HepG2 (cell line): ENCODE results near the gene ATG16L2. TPM values are rescaled to one million over a fixed set of nuclear protein-coding genes. Genes with fewer than 3 reads are reported as not detected.

Experiments used
- ATAC-seq: fragments of 200-7000 bp; cut with Tn5 transposase; 3 replicates; pipeline ENCODE4 v1.9.1; 2020; ENCODE audit warnings: mild to moderate bottlenecking, moderate library complexity
- BruUV-seq: library from RNA; stranded (reverse); fragments of 400-500 nt; replicated peaks from 2 replicates; lab custom pipeline; 2021; lab: Mats Ljungman, UMichigan
- CTCF ChIA-PET: fragments of 300-600 bp; formaldehyde crosslinking; extraction: SDS; loops from one replicate; lab custom pipeline; 2021; ENCODE audit warnings: low total read pairs, inconsistent platforms, low intra/inter-chr PET ratio; lab: Yijun Ruan, JAX
- POLR2A ChIA-PET: fragments of 350-600 bp; sonication (Branson Sonifier 250); formaldehyde crosslinking; loops from one replicate; lab custom pipeline; 2020; ENCODE audit warnings: antibody characterized with exemption, inconsistent platforms; lab: Yijun Ruan, JAX
- DNase-seq: peaks from one replicate; pipeline ENCODE4 v3.0.0-alpha.2; 2015; ENCODE audit warnings: low spot score
- FAIRE-seq: peaks from 3 replicates; lab custom pipeline; 2011; peaks lifted over from hg19 to GRCh38; lab: Jason Lieb, UNC
- H2AFZ ChIP-seq: one replicate; pipeline ENCODE4 v1.6.1; 2011; ENCODE audit warnings: low read length, inconsistent platforms
- H3K27ac ChIP-seq: fragments of 300-600 bp; 3 replicates; pipeline ENCODE4 v1.8.0; 2011; ENCODE audit warnings: mixed run types, mild to moderate bottlenecking, mixed read lengths, low read length, inconsistent platforms; ENCODE audit not compliant: insufficient read depth; ENCODE audit errors: extremely low read length
- H3K27me3 ChIP-seq, 2 experiments: fragments of 200-600 bp in 1 of 2; 2 replicates in 1 of 2; 3 replicates in 1 of 2; pipeline versions ENCODE4 v1.6.0 to v1.8.0; 2011; ENCODE audit warnings: low read length in 2 of 2, mild to moderate bottlenecking in 2 of 2, moderate library complexity in 2 of 2, inconsistent platforms in 1 of 2; ENCODE audit not compliant: insufficient read depth in 2 of 2, control insufficient read depth in 1 of 2
- H3K36me3 ChIP-seq, 2 experiments: fragments of 200-600 bp in 1 of 2; replicated peaks in 1 of 2; 2 replicates in 1 of 2; 3 replicates in 1 of 2; pipeline versions ENCODE4 v1.5.1 to v1.8.0; 2011; ENCODE audit warnings: low read length in 2 of 2, inconsistent platforms in 1 of 2; ENCODE audit not compliant: insufficient read depth in 2 of 2, control insufficient read depth in 1 of 2
- H3K4me1 ChIP-seq: 2 replicates; pipeline ENCODE4 v1.5.1; 2012; ENCODE audit warnings: low read length, inconsistent platforms; ENCODE audit not compliant: insufficient read depth
- H3K4me2 ChIP-seq: 2 replicates; pipeline ENCODE4 v1.6.0; 2011; ENCODE audit warnings: low read depth, low read length, inconsistent platforms
- H3K4me3 ChIP-seq, 3 experiments: fragments of 200-600 bp in 1 of 3; sonication (generic), shearing (Covaris generic) in 1 of 3; replicated peaks in 1 of 3; 2 replicates each; pipeline ENCODE4 v1.5.1; 2011 to 2016; ENCODE audit warnings: low read length in 3 of 3, inconsistent platforms in 2 of 3, low read depth in 2 of 3, mild to moderate bottlenecking in 2 of 3, control low read depth in 1 of 3, mixed read lengths in 1 of 3; ENCODE audit not compliant: insufficient read depth in 1 of 3
- H3K79me2 ChIP-seq: one replicate; pipeline ENCODE4 v1.6.1; 2011; ENCODE audit warnings: low read length, inconsistent platforms; ENCODE audit not compliant: insufficient read depth
- H3K9ac ChIP-seq: 2 replicates; pipeline ENCODE4 v1.6.0; 2011; ENCODE audit warnings: mild to moderate bottlenecking, low read depth, low read length, inconsistent platforms; ENCODE audit not compliant: insufficient read depth
- H3K9me3 ChIP-seq: 2 replicates; pipeline ENCODE4 v1.5.1; 2012; ENCODE audit warnings: mild to moderate bottlenecking, low read length
- H4K20me1 ChIP-seq: 2 replicates; pipeline ENCODE4 v1.6.0; 2011; ENCODE audit warnings: inconsistent platforms, mild to moderate bottlenecking, low read length, moderate library complexity; ENCODE audit not compliant: insufficient read depth
- ELF1 ChIP-seq: sonication (generic); formaldehyde crosslinking; IDR thresholded peaks from 2 replicates; pipeline ENCODE4 v1.4.0; 2020; ENCODE audit warnings: missing genetic modification reagents
- ELF4 ChIP-seq: sonication (generic); formaldehyde crosslinking; IDR thresholded peaks from 2 replicates; pipeline ENCODE4 v1.5.0; 2020; ENCODE audit warnings: missing genetic modification reagents, mild to moderate bottlenecking, moderate library complexity, borderline replicate concordance
- HIVEP1 ChIP-seq: sonication (generic); formaldehyde crosslinking; IDR thresholded peaks from 2 replicates; pipeline ENCODE4 v1.4.0; 2020; ENCODE audit warnings: mild to moderate bottlenecking, missing genetic modification reagents
- KLF6 ChIP-seq: IDR thresholded peaks from 2 replicates; pipeline ENCODE4 v1.8.0; 2016; ENCODE audit warnings: missing biosample characterization, missing genetic modification reagents
- NFKB2 ChIP-seq: sonication (generic); formaldehyde crosslinking; IDR thresholded peaks from 2 replicates; pipeline ENCODE4 v1.4.0; 2020; ENCODE audit warnings: missing genetic modification reagents, borderline replicate concordance
- PHF8 ChIP-seq: sonication (generic); formaldehyde crosslinking; IDR thresholded peaks from 2 replicates; pipeline ENCODE4 v1.5.0; 2020; ENCODE audit warnings: missing genetic modification reagents
- RBFOX2 ChIP-seq: fragments of 200-400 bp; formaldehyde crosslinking; IDR thresholded peaks from 2 replicates; pipeline ENCODE4 v1.6.1; 2017; ENCODE audit warnings: low read depth, mild to moderate bottlenecking, low read length
- SAP130 ChIP-seq: IDR thresholded peaks from 2 replicates; pipeline ENCODE4 v1.6.1; 2016; ENCODE audit warnings: low read depth
- SMAD9 ChIP-seq: sonication (generic); formaldehyde crosslinking; IDR thresholded peaks from 2 replicates; pipeline ENCODE4 v1.5.1; 2020; ENCODE audit warnings: mild to moderate bottlenecking, missing genetic modification reagents
- TSC22D2 ChIP-seq: sonication (generic); formaldehyde crosslinking; IDR thresholded peaks from 2 replicates; pipeline ENCODE4 v1.5.1; 2020; ENCODE audit warnings: missing genetic modification reagents, mild to moderate bottlenecking, borderline replicate concordance
- ZFX ChIP-seq: sonication (generic); formaldehyde crosslinking; IDR thresholded peaks from 2 replicates; pipeline ENCODE4 v1.4.0; 2020; ENCODE audit warnings: mild to moderate bottlenecking, low read depth, missing genetic modification reagents, moderate library complexity
- ZNF343 ChIP-seq: sonication (generic); formaldehyde crosslinking; IDR thresholded peaks from 2 replicates; pipeline ENCODE4 v1.4.0; 2020; ENCODE audit warnings: mild to moderate bottlenecking, missing genetic modification reagents
- ZNF383 ChIP-seq: sonication (generic); formaldehyde crosslinking; IDR thresholded peaks from 2 replicates; pipeline ENCODE4 v1.4.0; 2020; ENCODE audit warnings: missing genetic modification reagents, mild to moderate bottlenecking, borderline replicate concordance
- ZNF652 ChIP-seq: IDR thresholded peaks from 2 replicates; pipeline ENCODE4 v1.6.1; 2016; ENCODE audit warnings: low read depth, borderline replicate concordance
- ZNF747 ChIP-seq: sonication (generic); formaldehyde crosslinking; IDR thresholded peaks from 2 replicates; pipeline ENCODE4 v1.8.1; 2023; ENCODE audit warnings: missing genetic modification reagents, mild to moderate bottlenecking, borderline replicate concordance
- ZNF83 ChIP-seq: sonication (generic); formaldehyde crosslinking; IDR thresholded peaks from 2 replicates; pipeline ENCODE4 v1.4.0; 2020; ENCODE audit warnings: missing genetic modification reagents, mild to moderate bottlenecking, borderline replicate concordance
- WGBS: methylation state at CpG from one replicate; pipeline ENCODE4 v1.1.6; 2017; ENCODE audit warnings: low lambda C conversion rate; 5-methylcytosine and 5-hydroxymethylcytosine counted together
- in situ Hi-C: cut with HindIII; loops from 2 replicates; pipeline ENCODE4 v1.10.0; 2017; ENCODE audit warnings: low pct_unique_long_range_greater_than_20kb; ENCODE audit not compliant: extremely low pct_ligation_motif_present
- intact Hi-C: fragments of 100-400 bp; cut with micrococcal nuclease; formaldehyde crosslinking; loops from one replicate; pipeline ENCODE4 v1.10.0; 2022; ENCODE audit not compliant: unreplicated experiment
- polyA plus RNA-seq, 8 experiments: library from polyadenylated mRNA; depleted of rRNA in 3 of 8; stranded (reverse) in 7 of 8; unstranded in 1 of 8; fragments of >200 nt; fragmentation: Illumina TruSeq in 4 of 8; extraction: Trizol in 4 of 8; gene quantifications; 2 replicates each; pipeline versions ENCODE4 v1.2.1 to v1.2.3, GENCODE V29; 2011 to 2016; ENCODE audit warnings: low read depth in 4 of 8, missing spikeins in 1 of 8, mixed read lengths in 1 of 8; ENCODE audit not compliant: insufficient read depth in 1 of 8
- total RNA-seq, 5 experiments: library from RNA; depleted of rRNA; stranded (reverse); fragments of >200 nt; fragmentation: Illumina TruSeq; extraction: Trizol; gene quantifications; 2 replicates each; pipeline ENCODE4 v1.2.3, GENCODE V29; 2016; ENCODE audit warnings: low read depth in 1 of 5
- TF ChIP-seq, protein P1 (sequence below): sonication (generic); formaldehyde crosslinking; IDR thresholded peaks from 2 replicates; pipeline ENCODE4 v1.4.0; 2020; ENCODE audit warnings: mild to moderate bottlenecking, missing genetic modification reagents
- TF ChIP-seq, protein P2 (sequence below): sonication (generic); formaldehyde crosslinking; IDR thresholded peaks from 2 replicates; pipeline ENCODE4 v1.4.0; 2020; ENCODE audit warnings: missing genetic modification reagents

Gene ATG16L2
- total and polyA plus RNA-seq, 2 of the 13 experiments (the other 11 are each of a cell fraction or from before 2014, with no cell fraction given) = 6.2 to 14.8 TPM

DNA sequence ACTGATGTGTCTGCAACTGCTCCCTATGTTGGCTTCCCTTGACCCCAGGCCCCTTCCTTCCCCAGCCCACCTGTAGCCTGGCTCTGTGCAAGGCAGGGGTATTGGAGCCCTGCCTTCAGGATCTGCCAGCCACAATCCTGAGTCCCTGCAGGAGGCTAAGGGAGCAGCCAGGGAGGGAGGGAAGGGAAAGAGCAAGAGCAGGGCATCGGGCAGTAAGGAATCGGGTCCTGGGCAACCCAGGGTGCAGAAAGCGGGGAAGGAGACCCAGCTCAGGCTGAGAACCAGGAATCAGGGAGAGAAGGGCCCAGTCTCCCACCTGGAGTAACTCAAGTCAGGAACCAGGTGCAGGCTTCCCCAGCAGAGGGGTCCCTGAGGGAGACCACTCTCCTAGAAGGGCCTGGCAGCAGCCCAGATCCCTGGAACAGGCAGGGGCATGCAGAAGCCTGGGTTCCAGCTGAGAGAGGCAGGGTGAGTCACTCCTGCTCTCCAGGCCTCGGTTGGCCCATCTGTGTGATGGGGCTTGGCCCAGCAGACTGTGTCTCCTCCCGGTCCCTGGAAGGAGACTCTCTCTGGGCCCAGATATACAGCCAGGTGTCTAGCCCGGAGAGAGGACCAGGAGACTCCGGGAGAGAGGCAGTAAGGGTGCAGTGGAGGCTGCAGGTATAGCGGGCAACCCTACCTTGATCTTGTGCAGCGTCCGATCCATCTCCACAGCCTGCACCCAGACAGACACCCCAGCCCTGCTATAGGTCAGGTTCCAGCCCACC is 33.7 kb upstream of the ATG16L2 start (continued):
- TF ChIP-seq ZNF383 (CRISPR knock-in tag) = no peak
- 0 out of 2 replicates have a peak, but pooled peaks have one; percentile 1 for TF ChIP-seq ELF4 (CRISPR knock-in tag)
- 0 out of 2 replicates have a peak, but pooled peaks have one; percentile 16 for TF ChIP-seq ZNF83
- TF ChIP-seq ZNF747 (CRISPR knock-in tag) = peak; percentile 47; the same call in 1 of the 2 replicates
- TF ChIP-seq HIVEP1 (CRISPR knock-in tag) = no peak
- TF ChIP-seq ZNF652 (CRISPR knock-in tag) = no peak
- TF ChIP-seq, protein P1, sequence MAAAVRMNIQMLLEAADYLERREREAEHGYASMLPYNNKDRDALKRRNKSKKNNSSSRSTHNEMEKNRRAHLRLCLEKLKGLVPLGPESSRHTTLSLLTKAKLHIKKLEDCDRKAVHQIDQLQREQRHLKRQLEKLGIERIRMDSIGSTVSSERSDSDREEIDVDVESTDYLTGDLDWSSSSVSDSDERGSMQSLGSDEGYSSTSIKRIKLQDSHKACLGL (CRISPR knock-in tag) = 0 out of 2 replicates have a peak, but pooled peaks have one; percentile 34

DNA sequence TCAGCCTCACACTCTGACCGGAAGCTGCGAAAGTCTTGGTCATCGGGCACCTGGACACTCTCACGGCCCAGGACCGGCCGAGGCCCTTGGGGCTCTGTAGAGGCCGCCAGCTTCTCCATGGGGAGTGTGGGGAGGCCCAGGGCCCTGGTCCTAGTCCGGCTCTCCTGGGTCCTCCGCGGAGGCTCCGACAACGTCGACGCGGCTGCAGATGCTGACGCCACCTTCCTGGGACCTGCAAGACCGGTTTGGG is 33.2 kb upstream of the ATG16L2 start:
- 0% methylated on average over 1 of the region's 17 CpGs for WGBS
- Histone ChIP-seq H3K27ac (peak overlapping the region; percentile 70), H2AFZ (no peak overlapping the region), H3K27me3 (no peaks in the 10 kb centered on the region; a peak in 1 of 5 replicates), H3K36me3 (no peaks in the 10 kb centered on the region; a peak in 1 of 5 replicates), H3K4me3 (peak overlapping the region; percentile 81 to 88 (median 87)), H3K4me1 (peaks cover 90% of the 10 kb centered on the region), H3K9ac (peak overlapping the region; percentile 71), H3K9me3 (no peaks in the 10 kb centered on the region), H3K4me2 (peak overlapping the region; percentile 90), H3K79me2 (peaks cover 28% of the 10 kb centered on the region), H4K20me1 (peaks cover 7% of the 10 kb centered on the region; the same call in 1 of the 2 replicates)
- CTCF ChIA-PET = no interaction called here
- in situ Hi-C loops (no loop called here), intact Hi-C loops (no loop called here)
- BruUV-seq = no TSS peak
- POLR2A ChIA-PET = interaction anchor here (0.8 to 10.0 kb wide), 4 partner anchors 12 to 56 kb away, joined by 3 to 103 read pairs (median 19); partner anchors contain the start of gene STARD10
- ATAC-seq (no peak), DNase-seq (no peak), FAIRE-seq (no peak)
- TF ChIP-seq TSC22D2 (CRISPR knock-in tag) (no peak), NFKB2 (CRISPR knock-in tag) (peak; percentile 61; the same call in 1 of the 2 replicates), PHF8 (CRISPR knock-in tag) (peak; percentile 30; the same call in 1 of the 2 replicates), SMAD9 (CRISPR knock-in tag) (0 out of 2 replicates have a peak, but pooled peaks have one; percentile 69), ZFX (CRISPR knock-in tag) (peak; percentile 60), ELF1 (CRISPR knock-in tag) (0 out of 2 replicates have a peak, but pooled peaks have one; percentile 25), SAP130 (CRISPR knock-in tag) (peak; percentile 56; the same call in 1 of the 2 replicates), KLF6 (no peak), ZNF747 (CRISPR knock-in tag) (0 out of 2 replicates have a peak, but pooled peaks have one; percentile 31), ZNF343 (CRISPR knock-in tag) (no peak), RBFOX2 (peak; percentile 69)
- TF ChIP-seq, protein P2, sequence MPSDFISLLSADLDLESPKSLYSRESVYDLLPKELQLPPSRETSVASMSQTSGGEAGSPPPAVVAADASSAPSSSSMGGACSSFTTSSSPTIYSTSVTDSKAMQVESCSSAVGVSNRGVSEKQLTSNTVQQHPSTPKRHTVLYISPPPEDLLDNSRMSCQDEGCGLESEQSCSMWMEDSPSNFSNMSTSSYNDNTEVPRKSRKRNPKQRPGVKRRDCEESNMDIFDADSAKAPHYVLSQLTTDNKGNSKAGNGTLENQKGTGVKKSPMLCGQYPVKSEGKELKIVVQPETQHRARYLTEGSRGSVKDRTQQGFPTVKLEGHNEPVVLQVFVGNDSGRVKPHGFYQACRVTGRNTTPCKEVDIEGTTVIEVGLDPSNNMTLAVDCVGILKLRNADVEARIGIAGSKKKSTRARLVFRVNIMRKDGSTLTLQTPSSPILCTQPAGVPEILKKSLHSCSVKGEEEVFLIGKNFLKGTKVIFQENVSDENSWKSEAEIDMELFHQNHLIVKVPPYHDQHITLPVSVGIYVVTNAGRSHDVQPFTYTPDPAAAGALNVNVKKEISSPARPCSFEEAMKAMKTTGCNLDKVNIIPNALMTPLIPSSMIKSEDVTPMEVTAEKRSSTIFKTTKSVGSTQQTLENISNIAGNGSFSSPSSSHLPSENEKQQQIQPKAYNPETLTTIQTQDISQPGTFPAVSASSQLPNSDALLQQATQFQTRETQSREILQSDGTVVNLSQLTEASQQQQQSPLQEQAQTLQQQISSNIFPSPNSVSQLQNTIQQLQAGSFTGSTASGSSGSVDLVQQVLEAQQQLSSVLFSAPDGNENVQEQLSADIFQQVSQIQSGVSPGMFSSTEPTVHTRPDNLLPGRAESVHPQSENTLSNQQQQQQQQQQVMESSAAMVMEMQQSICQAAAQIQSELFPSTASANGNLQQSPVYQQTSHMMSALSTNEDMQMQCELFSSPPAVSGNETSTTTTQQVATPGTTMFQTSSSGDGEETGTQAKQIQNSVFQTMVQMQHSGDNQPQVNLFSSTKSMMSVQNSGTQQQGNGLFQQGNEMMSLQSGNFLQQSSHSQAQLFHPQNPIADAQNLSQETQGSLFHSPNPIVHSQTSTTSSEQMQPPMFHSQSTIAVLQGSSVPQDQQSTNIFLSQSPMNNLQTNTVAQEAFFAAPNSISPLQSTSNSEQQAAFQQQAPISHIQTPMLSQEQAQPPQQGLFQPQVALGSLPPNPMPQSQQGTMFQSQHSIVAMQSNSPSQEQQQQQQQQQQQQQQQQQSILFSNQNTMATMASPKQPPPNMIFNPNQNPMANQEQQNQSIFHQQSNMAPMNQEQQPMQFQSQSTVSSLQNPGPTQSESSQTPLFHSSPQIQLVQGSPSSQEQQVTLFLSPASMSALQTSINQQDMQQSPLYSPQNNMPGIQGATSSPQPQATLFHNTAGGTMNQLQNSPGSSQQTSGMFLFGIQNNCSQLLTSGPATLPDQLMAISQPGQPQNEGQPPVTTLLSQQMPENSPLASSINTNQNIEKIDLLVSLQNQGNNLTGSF (CRISPR knock-in tag) = peak; percentile 44; the same call in 1 of the 2 replicates
